Muscle of leg (tissue), 11 donors: Measurements from ENCODE around the gene CASKIN1. TPM values are rescaled to one million over a fixed set of nuclear protein-coding genes. Genes with fewer than 3 reads are reported as not detected.

Source experiments
- DNase-seq: peaks from one replicate; pipeline ENCODE4 v3.0.0; 2013
- H3K27ac ChIP-seq: one replicate; pipeline ENCODE4 v1.5.1; 2013; ENCODE audit warnings: mild to moderate bottlenecking, low read length, control low read depth
- H3K27me3 ChIP-seq: one replicate; pipeline ENCODE4 v1.6.1; 2013; ENCODE audit warnings: low read length; ENCODE audit not compliant: control insufficient read depth, insufficient read depth
- H3K36me3 ChIP-seq: one replicate; pipeline ENCODE4 v1.6.1; 2013; ENCODE audit warnings: low read length; ENCODE audit not compliant: control insufficient read depth, insufficient read depth
- H3K4me1 ChIP-seq: one replicate; pipeline ENCODE4 v1.6.1; 2013; ENCODE audit warnings: low read length; ENCODE audit not compliant: control insufficient read depth, insufficient read depth
- H3K4me3 ChIP-seq: one replicate; pipeline ENCODE4 v1.5.1; 2013; ENCODE audit warnings: low read length, control low read depth
- H3K9me3 ChIP-seq: replicated peaks from 2 replicates; pipeline ENCODE4 v1.6.1; 2013; ENCODE audit warnings: low read depth, low read length; ENCODE audit not compliant: control insufficient read depth
- WGBS: methylation state at CpG from one replicate; pipeline ENCODE4 v1.1.5; 2013; ENCODE audit warnings: missing lambda C conversion rate; ENCODE audit not compliant: insufficient coverage; 5-methylcytosine and 5-hydroxymethylcytosine counted together
- polyA plus RNA-seq, 8 donors: library from polyadenylated mRNA; unstranded; fragments of 120-200 nt; gene quantifications; one replicate each; pipeline versions ENCODE4 v1.2.1 to v1.2.3, GENCODE V29; 2013; ENCODE audit warnings: inconsistent platforms in 1 of 8, low replicate concordance in 1 of 8; ENCODE audit not compliant: insufficient read length in 8 of 8, insufficient read depth in 1 of 8
- total RNA-seq: library from RNA; stranded (reverse); fragments of 120-200 nt; gene quantifications from one replicate; pipeline ENCODE4 v1.2.4, GENCODE V29; 2013

The CASKIN1 gene
- total and polyA plus RNA-seq, 9 donors, result 0.75 to 2.4 (median 1.8) TPM

- DNase-seq, result no peak
- H3K4me1 ChIP-seq, result no peaks in the 10 kb centered on the region
- H3K4me3 ChIP-seq, result no peak overlapping the region
- H3K9me3 ChIP-seq, result no peaks in the 10 kb centered on the region
- no peaks in the 10 kb centered on the region for H3K27me3 ChIP-seq
- peaks cover 3% of the 10 kb centered on the region for H3K36me3 ChIP-seq
- no peak overlapping the region for H3K27ac ChIP-seq
- 82% methylated on average over 17 of the region's 20 CpGs for WGBS
Measured at GRCh38 chr16:2186505-2186904, 9.9 kb downstream of the CASKIN1 start.

DNA sequence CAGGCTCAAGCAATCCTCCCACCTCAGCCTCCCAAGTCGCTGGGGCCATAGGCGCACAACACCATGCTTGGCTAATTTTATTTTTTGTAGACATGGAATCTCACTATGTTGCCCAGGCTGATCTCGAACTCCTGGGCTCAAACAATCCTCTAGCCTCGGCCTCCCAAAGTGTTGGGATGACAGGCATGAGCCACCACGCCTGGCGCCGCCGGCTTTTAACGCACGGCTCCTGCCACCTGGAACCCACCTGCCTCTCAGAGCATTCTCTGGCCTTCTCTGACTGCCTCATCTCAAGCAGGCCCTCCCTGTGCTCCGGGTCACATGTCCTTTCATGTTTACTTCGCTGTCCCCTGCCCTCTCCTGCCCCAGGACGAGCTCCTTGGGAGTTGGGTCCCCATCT lies 10.3 kb downstream of the CASKIN1 start:
- Histone ChIP-seq H3K27ac (no peak overlapping the region), H3K4me1 (no peaks in the 10 kb centered on the region), H3K27me3 (no peaks in the 10 kb centered on the region), H3K4me3 (no peak overlapping the region), H3K9me3 (no peaks in the 10 kb centered on the region), H3K36me3 (peaks cover 3% of the 10 kb centered on the region)
- WGBS, result 79% methylated on average over 11 of the region's 13 CpGs
- DNase-seq, result no peak

GRCh38 chr16:2184962-2185361 lies 11.4 kb downstream of the CASKIN1 start:
- no peak for DNase-seq
- peaks cover 3% of the 10 kb centered on the region for H3K36me3 ChIP-seq
- H3K4me1 ChIP-seq, result no peaks in the 10 kb centered on the region
- H3K9me3 ChIP-seq, result no peaks in the 10 kb centered on the region
- no peak overlapping the region for H3K4me3 ChIP-seq
- WGBS, result 84% methylated on average over 20 of the region's 20 CpGs
- H3K27me3 ChIP-seq, result no peaks in the 10 kb centered on the region
- no peak overlapping the region for H3K27ac ChIP-seq

- no peak for DNase-seq
- 89% methylated on average over 12 of the region's 19 CpGs for WGBS
- Histone ChIP-seq H3K27ac (no peak overlapping the region), H3K36me3 (peaks cover 3% of the 10 kb centered on the region), H3K27me3 (no peaks in the 10 kb centered on the region), H3K4me3 (no peak overlapping the region), H3K9me3 (no peaks in the 10 kb centered on the region), H3K4me1 (no peaks in the 10 kb centered on the region)
Measured at GRCh38 chr16:2184346-2184745, 12.1 kb downstream of the CASKIN1 start.

- 91% methylated on average over 29 of the region's 30 CpGs for WGBS
- Histone ChIP-seq H3K9me3 (no peaks in the 10 kb centered on the region), H3K4me1 (no peaks in the 10 kb centered on the region), H3K4me3 (no peak overlapping the region), H3K36me3 (peaks cover 3% of the 10 kb centered on the region), H3K27ac (no peak overlapping the region), H3K27me3 (no peaks in the 10 kb centered on the region)
- no peak for DNase-seq
Measured at GRCh38 chr16:2183671-2184070, 12.7 kb downstream of the CASKIN1 start.

GRCh38 chr16:2181952-2182351 lies 14.5 kb downstream of the CASKIN1 start:
- Histone ChIP-seq H3K27me3 (no peaks in the 10 kb centered on the region), H3K36me3 (peaks cover 12% of the 10 kb centered on the region), H3K4me1 (no peaks in the 10 kb centered on the region), H3K4me3 (no peak overlapping the region), H3K9me3 (no peaks in the 10 kb centered on the region), H3K27ac (no peak overlapping the region)
- WGBS, result 87% methylated on average over 20 of the region's 20 CpGs
- DNase-seq, result no peak

DNA sequence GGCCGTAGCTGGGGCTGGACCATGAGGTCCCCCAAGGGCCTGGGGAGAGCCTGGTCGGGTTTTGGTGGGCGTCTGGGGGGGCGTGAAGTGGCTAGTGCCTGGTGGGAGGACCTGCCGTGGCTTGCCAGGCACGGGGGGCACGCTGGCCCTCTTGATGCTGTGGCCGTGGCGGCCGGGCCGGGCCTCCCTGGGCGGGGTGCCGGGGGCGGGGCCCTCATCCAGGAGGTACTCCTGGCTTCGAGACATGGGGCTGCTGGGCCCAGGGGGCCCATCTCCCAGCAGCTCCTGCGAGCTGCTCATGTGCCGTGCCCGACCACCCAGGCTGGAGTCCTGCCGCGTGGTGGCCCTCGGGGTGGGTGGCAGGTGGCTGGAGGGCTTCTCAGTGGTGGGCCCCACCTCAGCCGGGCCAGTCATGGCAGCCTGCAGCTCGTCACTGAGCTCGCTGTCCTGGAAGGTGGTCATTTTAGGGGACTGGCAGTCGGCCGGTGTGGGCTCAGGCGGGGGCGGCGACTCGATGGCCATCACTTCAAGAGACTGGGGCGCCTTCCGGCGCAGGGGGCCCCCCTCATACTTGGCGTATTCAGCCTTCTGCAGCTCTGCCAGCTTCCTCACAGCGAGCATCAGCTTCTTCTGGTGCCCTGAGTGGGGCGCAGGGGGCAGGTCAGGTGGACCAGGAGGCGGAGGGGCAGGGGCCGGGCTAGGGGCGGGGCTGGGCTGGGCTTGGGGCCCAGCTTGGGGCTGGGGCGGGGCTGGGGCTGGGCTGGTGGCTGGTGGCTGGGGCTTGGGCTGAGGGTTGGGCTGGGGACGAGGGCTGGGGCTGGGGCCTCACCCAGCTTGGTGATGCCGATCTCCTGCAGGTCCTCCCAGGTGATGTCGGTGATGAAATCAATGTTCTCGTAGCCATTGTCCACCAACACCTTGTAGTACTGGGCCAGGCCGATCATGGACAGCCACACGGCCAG lies 15.2 kb downstream of the CASKIN1 start:
- peaks cover 18% of the 10 kb centered on the region for H3K36me3 ChIP-seq
- no peak overlapping the region for H3K27ac ChIP-seq
- WGBS, result 67% methylated on average over 31 of the region's 46 CpGs
- no peaks in the 10 kb centered on the region for H3K9me3 ChIP-seq
- no peaks in the 10 kb centered on the region for H3K27me3 ChIP-seq
- no peak for DNase-seq
- H3K4me1 ChIP-seq, result no peaks in the 10 kb centered on the region
- H3K4me3 ChIP-seq, result no peak overlapping the region

DNA sequence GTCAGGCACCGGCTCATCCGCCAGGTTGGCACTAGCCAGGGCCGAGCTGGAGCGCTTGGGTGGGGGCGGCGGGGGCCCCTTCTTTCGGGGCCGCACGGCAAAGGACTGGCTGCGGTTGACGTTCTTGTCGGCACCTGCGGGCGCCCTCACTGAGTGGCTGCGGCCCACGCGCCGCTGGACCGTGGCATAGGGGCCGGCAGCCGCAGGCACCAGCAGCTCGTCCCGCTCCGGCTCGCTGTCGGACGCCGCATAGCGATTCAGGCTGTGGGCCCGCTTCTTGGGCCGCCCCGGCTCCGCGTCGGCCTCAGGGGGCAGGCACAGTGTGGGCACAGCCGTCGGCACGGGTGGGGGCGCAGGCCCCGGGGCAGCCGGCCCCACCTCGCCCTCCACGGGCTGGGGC lies 15.9 kb downstream of the CASKIN1 start:
- Histone ChIP-seq H3K36me3 (peaks cover 24% of the 10 kb centered on the region), H3K4me3 (no peak overlapping the region), H3K27me3 (no peaks in the 10 kb centered on the region), H3K9me3 (no peaks in the 10 kb centered on the region), H3K27ac (no peak overlapping the region), H3K4me1 (no peaks in the 10 kb centered on the region)
- no peak for DNase-seq
- 90% methylated on average over 39 of the region's 43 CpGs for WGBS

DNA sequence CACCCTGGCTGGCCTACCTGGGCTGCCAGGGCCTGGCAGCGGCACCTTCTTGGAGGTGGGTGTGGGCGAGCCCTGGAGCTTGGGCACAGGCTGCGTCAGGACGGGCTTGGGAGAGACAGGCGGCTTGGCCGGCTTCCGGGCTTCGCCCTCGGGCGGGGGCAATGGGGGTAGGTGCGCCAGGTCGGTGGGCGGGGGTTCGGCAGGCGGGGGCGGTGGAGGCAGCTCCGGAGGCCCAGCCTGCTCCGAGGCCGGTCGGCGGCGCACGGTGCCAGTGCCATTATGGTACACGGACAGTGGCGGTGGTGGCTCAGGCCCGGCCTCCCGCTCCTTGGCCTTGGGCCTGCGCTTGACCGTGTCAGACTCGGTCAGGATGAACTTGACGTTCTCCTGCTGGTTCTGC lies 16.8 kb downstream of the CASKIN1 start:
- Histone ChIP-seq H3K27me3 (no peaks in the 10 kb centered on the region), H3K9me3 (no peaks in the 10 kb centered on the region), H3K27ac (no peak overlapping the region), H3K4me3 (no peak overlapping the region), H3K36me3 (peaks cover 33% of the 10 kb centered on the region), H3K4me1 (no peaks in the 10 kb centered on the region)
- DNase-seq, result no peak
- 95% methylated on average over 20 of the region's 31 CpGs for WGBS

GRCh38 chr16:2179107-2179501 lies 17.3 kb downstream of the CASKIN1 start:
- Histone ChIP-seq H3K27me3 (no peaks in the 10 kb centered on the region), H3K36me3 (peaks cover 37% of the 10 kb centered on the region), H3K4me1 (no peaks in the 10 kb centered on the region), H3K4me3 (no peak overlapping the region), H3K27ac (no peak overlapping the region), H3K9me3 (no peaks in the 10 kb centered on the region)
- 22% methylated on average over 44 of the region's 50 CpGs for WGBS
- DNase-seq, result no peak
